ENCODE results near the gene MEI4. TPM values are rescaled to one million over a fixed set of nuclear protein-coding genes. Genes with fewer than 3 reads are reported as not detected.

MEI4 gene
- total and polyA plus RNA-seq, 2 of the 8 experiments (the other 6 are each of a cell fraction or from before 2014, with no cell fraction given), result 0.05 to 0.24 TPM

- TF ChIP-seq KDM4A (IDR thresholded peaks at IDR 0.05; ENCODE audit: low read depth, low read length, severe bottlenecking), result no peak
- no peak for TF ChIP-seq NANOG (IDR thresholded peaks at IDR 0.05; ENCODE audit: insufficient read depth, low read depth, low read length, poor library complexity, severe bottlenecking)
- no peak for TF ChIP-seq SUZ12 (IDR thresholded peaks at IDR 0.05; ENCODE audit: low read length)
- no peak for TF ChIP-seq BACH1 (IDR thresholded peaks at IDR 0.05; ENCODE audit: low read length)
- TF ChIP-seq NRF1 (IDR thresholded peaks at IDR 0.05; ENCODE audit: low read depth, low read length), result no peak
- TF ChIP-seq ASH2L (IDR thresholded peaks at IDR 0.05; ENCODE audit: low read length), result no peak
- TF ChIP-seq EGR1 (IDR thresholded peaks at IDR 0.05; ENCODE audit: borderline replicate concordance, low read depth, low read length), result no peak
- TF ChIP-seq KDM5A (IDR thresholded peaks at IDR 0.05; ENCODE audit: low read length), result no peak
- TF ChIP-seq POLR2AphosphoS5 (IDR thresholded peaks at IDR 0.05; ENCODE audit: low read depth, low read length), result no peak
- no peak for TF ChIP-seq SIRT6 (IDR thresholded peaks at IDR 0.05; ENCODE audit: low read length)
- no peak for TF ChIP-seq YY1 (IDR thresholded peaks at IDR 0.05; ENCODE audit: low read depth, low read length)
- TF ChIP-seq SP4 (IDR thresholded peaks at IDR 0.05; ENCODE audit: low read length), result no peak
Measured at GRCh38 chr6:77972334-77972733, 319.5 kb downstream of the MEI4 start (continued).

Other genes with a start within 250 kb of the MEI4 start
- gene HTR1B, start 189.5 kb upstream of the MEI4 start, total RNA-seq (2021; fragmentation: NEBNext Ultra II Directional; extraction: Animal tissue kit (Norgen Biotek cat#: 25700)), result 1.1 and 1.6 TPM in 2 replicates
- gene HTR1B, start 189.5 kb upstream of the MEI4 start, polyA plus RNA-seq (2011; rRNA removed), result 1.4 and 1.7 TPM in 2 replicates

All from H1 (cell line).